Smooth muscle cell (in vitro differentiated cells): ENCODE data around the gene WSCD1. TPM values are rescaled to one million over a fixed set of nuclear protein-coding genes. Genes with fewer than 3 reads are reported as not detected.

ENCODE experiments used
- DNase-seq: peaks from one replicate; lab custom pipeline; 2025; ENCODE audit not compliant: unreplicated experiment; lab: John Stamatoyannopoulos, UW
- H2AFZ ChIP-seq: fragments of 200-600 bp; sonication (generic); 2 replicates; pipeline ENCODE4 v1.6.0; 2016; ENCODE audit warnings: antibody characterized with exemption, low read depth, mild to moderate bottlenecking
- H3F3A ChIP-seq: fragments of 200-600 bp; sonication (generic); 2 replicates; pipeline ENCODE4 v1.6.0; 2017; ENCODE audit warnings: antibody characterized with exemption, low read depth
- H3K27ac ChIP-seq: fragments of 200-600 bp; sonication (generic); 2 replicates; pipeline ENCODE4 v1.5.1; 2016; ENCODE audit warnings: low read depth, mild to moderate bottlenecking
- H3K27me3 ChIP-seq: fragments of 200-600 bp; sonication (generic); 2 replicates; pipeline ENCODE4 v1.6.1; 2016; ENCODE audit warnings: low read depth, mild to moderate bottlenecking
- H3K36me3 ChIP-seq: fragments of 200-600 bp; sonication (generic); 2 replicates; pipeline ENCODE4 v1.5.1; 2016; ENCODE audit warnings: low read depth
- H3K4me1 ChIP-seq: fragments of 200-600 bp; sonication (generic); 2 replicates; pipeline ENCODE4 v1.5.1; 2016; ENCODE audit warnings: low read depth
- H3K4me2 ChIP-seq: fragments of 200-600 bp; sonication (generic); 2 replicates; pipeline ENCODE4 v1.6.0; 2016; ENCODE audit warnings: mild to moderate bottlenecking
- H3K4me3 ChIP-seq: fragments of 200-600 bp; sonication (generic); 2 replicates; pipeline ENCODE4 v1.5.1; 2016; ENCODE audit warnings: mild to moderate bottlenecking
- H3K79me2 ChIP-seq: fragments of 200-600 bp; sonication (generic); 2 replicates; pipeline ENCODE4 v1.6.0; 2016; ENCODE audit warnings: low read depth, mild to moderate bottlenecking
- H3K9ac ChIP-seq: fragments of 200-600 bp; sonication (generic); 2 replicates; pipeline ENCODE4 v1.6.0; 2016; ENCODE audit warnings: low read depth
- H3K9me3 ChIP-seq: fragments of 200-600 bp; sonication (generic); replicated peaks from 2 replicates; pipeline ENCODE4 v1.5.1; 2016; ENCODE audit warnings: low read depth
- H4K20me1 ChIP-seq: fragments of 200-600 bp; sonication (generic); 2 replicates; pipeline ENCODE4 v1.6.0; 2016; ENCODE audit warnings: low read depth
- CTCF ChIP-seq: fragments of 200-600 bp; sonication (generic); IDR thresholded peaks from 2 replicates; pipeline ENCODE4 v1.5.1; 2017; ENCODE audit warnings: borderline replicate concordance, mild to moderate bottlenecking, antibody characterized with exemption; ENCODE audit not compliant: insufficient read depth, poor library complexity, severe bottlenecking
- WGBS: methylation state at CpG from one replicate; pipeline ENCODE4 v1.1.7; 2016; ENCODE audit warnings: low lambda C conversion rate; 5-methylcytosine and 5-hydroxymethylcytosine counted together
- polyA plus RNA-seq: library from polyadenylated mRNA; unstranded; fragments of >200 nt; fragmentation: Nextera tagmentation; extraction: Ambion mirVana; gene quantifications from 2 replicates; pipeline ENCODE4 v1.2.1, GENCODE V29; 2016
- total RNA-seq: library from RNA; depleted of rRNA; stranded (reverse); fragments of >200 nt; gene quantifications from 2 replicates; pipeline ENCODE4 v1.2.3, GENCODE V29; 2014

WSCD1 gene
- total and polyA plus RNA-seq, 2 experiments from 2014 or later: 0.18 TPM

GRCh38 chr17:6165806-6166205, 95.6 kb downstream of the WSCD1 start:
- no peak for TF ChIP-seq CTCF
- H2AFZ ChIP-seq: no peak overlapping the region
- no peak overlapping the region for H3K9ac ChIP-seq
- no peaks in the 10 kb centered on the region for H3F3A ChIP-seq
- no peaks in the 10 kb centered on the region for H3K36me3 ChIP-seq
- no peaks in the 10 kb centered on the region for H4K20me1 ChIP-seq
- no peak for DNase-seq
- no peak overlapping the region for H3K4me3 ChIP-seq
- H3K4me1 ChIP-seq: peaks cover 9% of the 10 kb centered on the region
- no peak overlapping the region for H3K4me2 ChIP-seq
- H3K79me2 ChIP-seq: no peaks in the 10 kb centered on the region
- 92% methylated on average over 6 of the region's 6 CpGs for WGBS
- no peak overlapping the region for H3K27ac ChIP-seq
- H3K9me3 ChIP-seq: no peaks in the 10 kb centered on the region
- H3K27me3 ChIP-seq: no peaks in the 10 kb centered on the region

GRCh38 chr17:6166492-6167179, 96.5 kb downstream of the WSCD1 start:
- Histone ChIP-seq H3K9me3 (no peaks in the 10 kb centered on the region), H3K79me2 (no peaks in the 10 kb centered on the region), H3K36me3 (no peaks in the 10 kb centered on the region), H2AFZ (no peak overlapping the region), H3K27ac (no peak overlapping the region), H4K20me1 (no peaks in the 10 kb centered on the region), H3K4me1 (peaks cover 9% of the 10 kb centered on the region), H3K9ac (no peak overlapping the region), H3K27me3 (no peaks in the 10 kb centered on the region), H3K4me2 (no peak overlapping the region), H3K4me3 (no peak overlapping the region), H3F3A (no peaks in the 10 kb centered on the region)
- no peak for TF ChIP-seq CTCF
- no peak for DNase-seq
- WGBS: 79% methylated on average over 6 of the region's 6 CpGs

- WGBS: 94% methylated on average over 6 of the region's 6 CpGs
- Histone ChIP-seq H3K4me2 (no peak overlapping the region), H3K27ac (no peak overlapping the region), H3K79me2 (no peaks in the 10 kb centered on the region), H3F3A (no peaks in the 10 kb centered on the region), H3K4me3 (no peak overlapping the region), H2AFZ (no peak overlapping the region), H3K9me3 (no peaks in the 10 kb centered on the region), H4K20me1 (no peaks in the 10 kb centered on the region), H3K4me1 (peaks cover 10% of the 10 kb centered on the region), H3K36me3 (no peaks in the 10 kb centered on the region), H3K9ac (no peak overlapping the region), H3K27me3 (no peaks in the 10 kb centered on the region)
- TF ChIP-seq CTCF: no peak
- no peak for DNase-seq
These were observed 98.1 kb downstream of the WSCD1 start for GRCh38 chr17:6168296-6168695.

GRCh38 chr17:6170349-6170748, 100.2 kb downstream of the WSCD1 start:
- no peak for DNase-seq
- no peak overlapping the region for H2AFZ ChIP-seq
- no peak overlapping the region for H3K9ac ChIP-seq
- no peak overlapping the region for H3K4me3 ChIP-seq
- TF ChIP-seq CTCF: no peak
- WGBS: 72% methylated on average over 4 of the region's 4 CpGs
- no peak overlapping the region for H3K4me2 ChIP-seq
- H3K36me3 ChIP-seq: no peaks in the 10 kb centered on the region
- no peaks in the 10 kb centered on the region for H3F3A ChIP-seq
- H3K27me3 ChIP-seq: no peaks in the 10 kb centered on the region
- no peaks in the 10 kb centered on the region for H3K9me3 ChIP-seq
- H3K79me2 ChIP-seq: no peaks in the 10 kb centered on the region
- no peaks in the 10 kb centered on the region for H4K20me1 ChIP-seq
- peaks cover 10% of the 10 kb centered on the region for H3K4me1 ChIP-seq
- no peak overlapping the region for H3K27ac ChIP-seq
